GM19035 (cell line): Measurements from ENCODE around the gene YIPF1.
"Not testable (repeated sequence)": the region's sequence is repeated elsewhere in the genome, so short reads cannot be mapped to it uniquely, and the experiment has no call there.

ENCODE experiments used
- ATAC-seq: cut with Tn5 transposase; IDR thresholded peaks from one replicate; pipeline ENCODE4 v1.9.1; 2021; ENCODE audit not compliant: unreplicated experiment

Gene YIPF1

GRCh38 chr1:53847980-53848379, 41.6 kb downstream of the YIPF1 start:
- no peak for ATAC-seq

GRCh38 chr1:53842347-53842746, 47.2 kb downstream of the YIPF1 start:
- no peak for ATAC-seq

GRCh38 chr1:53838654-53838974, 51.0 kb downstream of the YIPF1 start:
- ATAC-seq: no peak

- peak; percentile 86 for ATAC-seq
These were observed 51.5 kb downstream of the YIPF1 start, which contains the start of gene NDC1 for GRCh38 chr1:53837924-53838653. Gene NDC1, minus strand, starts transcription at chr1:53838296. Its CDS starts 35 bp downstream, at chr1:53838261.

- ATAC-seq: no peak
These were observed 52.0 kb downstream of the YIPF1 start for GRCh38 chr1:53837646-53837923.

- ATAC-seq: no peak
These were observed 54.1 kb downstream of the YIPF1 start for GRCh38 chr1:53835491-53835890.

GRCh38 chr1:53834776-53835175, 54.8 kb downstream of the YIPF1 start:
- no peak for ATAC-seq

- no peak for ATAC-seq
These were observed 56.2 kb downstream of the YIPF1 start for GRCh38 chr1:53833393-53833792.

GRCh38 chr1:53826367-53826766, 63.2 kb downstream of the YIPF1 start:
- no peak for ATAC-seq

GRCh38 chr1:53825306-53825705, 64.3 kb downstream of the YIPF1 start:
- no peak for ATAC-seq

- ATAC-seq: no peak
These were observed 66.7 kb downstream of the YIPF1 start for GRCh38 chr1:53822931-53823330.

- no peak for ATAC-seq
These were observed 68.2 kb downstream of the YIPF1 start for GRCh38 chr1:53821380-53821779.

GRCh38 chr1:53819387-53819786, 70.2 kb downstream of the YIPF1 start:
- no peak for ATAC-seq

GRCh38 chr1:53816584-53816983, 73.0 kb downstream of the YIPF1 start:
- not testable (repeated sequence) for ATAC-seq

GRCh38 chr1:53815484-53815883, 74.1 kb downstream of the YIPF1 start:
- ATAC-seq: not testable (repeated sequence)

GRCh38 chr1:53811414-53811851, 78.2 kb downstream of the YIPF1 start:
- no peak for ATAC-seq

GRCh38 chr1:53810497-53810896, 79.1 kb downstream of the YIPF1 start:
- ATAC-seq: no peak

- ATAC-seq: no peak
These were observed 79.6 kb downstream of the YIPF1 start for GRCh38 chr1:53810007-53810406.

GRCh38 chr1:53807916-53808315, 81.7 kb downstream of the YIPF1 start:
- no peak for ATAC-seq

GRCh38 chr1:53804791-53805505, 84.6 kb downstream of the YIPF1 start:
- ATAC-seq: no peak

- no peak for ATAC-seq
These were observed 85.4 kb downstream of the YIPF1 start for GRCh38 chr1:53804181-53804580.
